Spinal cord (tissue), 10 donors: ENCODE data around the gene PDE1A. TPM values are rescaled to one million over a fixed set of nuclear protein-coding genes. Genes with fewer than 3 reads are reported as not detected.
A peak's percentile ranks its signal among the peaks of the same experiment; 100 is the strongest.

Source experiments
- DNase-seq, 6 donors: peaks; one replicate each; pipeline versions ENCODE4 v3.0.0 to v3.0.0-alpha.2; 2013 to 2015; ENCODE audit warnings: low spot score in 6 of 6, low read depth in 4 of 6
- H3K27ac ChIP-seq: one replicate; pipeline ENCODE4 v1.5.1; 2013; ENCODE audit warnings: low read depth, low read length, control low read depth
- H3K27me3 ChIP-seq: one replicate; pipeline ENCODE4 v1.6.1; 2013; ENCODE audit warnings: low read length; ENCODE audit not compliant: control insufficient read depth, insufficient read depth
- H3K36me3 ChIP-seq: one replicate; pipeline ENCODE4 v1.6.1; 2013; ENCODE audit warnings: low read length; ENCODE audit not compliant: control insufficient read depth, insufficient read depth
- H3K4me1 ChIP-seq: one replicate; pipeline ENCODE4 v1.6.1; 2013; ENCODE audit warnings: low read length; ENCODE audit not compliant: control insufficient read depth, insufficient read depth
- H3K4me3 ChIP-seq: one replicate; pipeline ENCODE4 v1.5.1; 2013; ENCODE audit warnings: low read depth, low read length, control low read depth
- H3K9me3 ChIP-seq: one replicate; pipeline ENCODE4 v1.6.1; 2013; ENCODE audit warnings: low read length; ENCODE audit not compliant: control insufficient read depth, insufficient read depth
- WGBS: methylation state at CpG from one replicate; pipeline ENCODE4 v1.1.5; 2013; ENCODE audit warnings: missing lambda C conversion rate; ENCODE audit not compliant: insufficient coverage; 5-methylcytosine and 5-hydroxymethylcytosine counted together
- polyA plus RNA-seq, 2 donors: library from polyadenylated mRNA; unstranded; fragments of 120-200 nt; gene quantifications; one replicate each; pipeline ENCODE4 v1.2.1, GENCODE V29; 2013; ENCODE audit not compliant: insufficient read length in 2 of 2
- total RNA-seq, 2 donors: library from RNA; depleted of rRNA in 1 of 2; stranded (reverse); fragments of 120-200 nt in 1 of 2; fragments of >200 nt in 1 of 2; gene quantifications; one replicate each; pipeline versions ENCODE4 v1.2.3 to v1.2.4, GENCODE V29; 2013 to 2014
- donor health status: healthy.

The PDE1A gene
- total and polyA plus RNA-seq, 4 donors, result 8.7 to 73.8 (median 23.3) TPM

- Histone ChIP-seq H3K27me3 (no peaks in the 10 kb centered on the region), H3K27ac (no peak overlapping the region), H3K4me1 (no peaks in the 10 kb centered on the region), H3K4me3 (no peak overlapping the region), H3K36me3 (no peaks in the 10 kb centered on the region), H3K9me3 (no peaks in the 10 kb centered on the region)
- no CpG with 5 or more reads among the region's 2 CpGs for WGBS
- DNase-seq, result peak in 1 of 6 donors; percentile 51
Observed at GRCh38 chr2:182116774-182117173, 310.1 kb downstream of the PDE1A start.

DNA sequence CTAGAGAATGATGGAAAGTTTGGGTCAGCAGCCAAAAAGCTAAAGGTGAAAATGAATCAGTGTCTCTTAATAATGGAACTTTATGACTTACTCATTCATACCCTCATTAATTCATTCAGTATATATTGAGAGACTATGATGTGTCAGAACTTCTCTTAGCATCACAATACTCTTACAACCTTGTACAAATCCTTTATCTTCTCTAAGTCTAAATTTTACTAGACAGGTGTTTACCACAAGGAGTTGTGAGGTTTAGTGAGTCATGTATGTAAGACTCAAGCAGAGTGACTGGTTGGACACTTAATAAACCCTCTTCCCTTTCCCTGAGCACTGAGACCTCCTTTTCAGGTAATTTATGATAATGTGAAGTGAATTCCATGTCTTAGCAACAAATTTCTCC is 311.6 kb downstream of the PDE1A start:
- no peaks in the 10 kb centered on the region for H3K27me3 ChIP-seq
- DNase-seq, result no peak
- H3K4me1 ChIP-seq, result no peaks in the 10 kb centered on the region
- no peaks in the 10 kb centered on the region for H3K9me3 ChIP-seq
- H3K27ac ChIP-seq, result no peak overlapping the region
- no peaks in the 10 kb centered on the region for H3K36me3 ChIP-seq
- no peak overlapping the region for H3K4me3 ChIP-seq

DNA sequence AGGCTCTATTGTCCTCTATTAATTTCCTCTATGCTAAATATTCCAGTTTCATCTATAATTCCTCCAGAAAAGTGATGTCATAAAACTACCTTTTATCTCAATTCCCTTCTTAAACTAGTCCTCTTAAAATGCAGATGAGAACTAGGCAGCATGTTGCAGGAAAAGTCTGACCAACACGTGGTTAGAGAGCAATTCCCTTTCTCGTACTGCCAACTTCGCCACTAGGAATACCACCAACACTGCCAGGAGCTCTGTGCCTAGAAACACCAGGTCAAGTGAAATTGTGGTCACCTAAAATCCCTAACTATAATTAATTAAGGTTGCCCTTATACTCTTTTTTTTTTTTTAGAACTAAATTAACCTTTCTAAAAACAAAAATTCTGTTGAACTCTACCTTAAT is 313.5 kb downstream of the PDE1A start:
- no peaks in the 10 kb centered on the region for H3K9me3 ChIP-seq
- H3K27me3 ChIP-seq, result no peaks in the 10 kb centered on the region
- 57% methylated on average over 1 of the region's 3 CpGs for whole genome bisulfite sequencing
- H3K27ac ChIP-seq, result no peak overlapping the region
- H3K36me3 ChIP-seq, result no peaks in the 10 kb centered on the region
- H3K4me1 ChIP-seq, result no peaks in the 10 kb centered on the region
- no peak overlapping the region for H3K4me3 ChIP-seq
- DNase-seq, result peak in 1 of 6 donors; percentile 14

- Histone ChIP-seq H3K4me1 (no peaks in the 10 kb centered on the region), H3K27me3 (no peaks in the 10 kb centered on the region), H3K9me3 (no peaks in the 10 kb centered on the region), H3K36me3 (no peaks in the 10 kb centered on the region), H3K27ac (no peak overlapping the region), H3K4me3 (no peak overlapping the region)
- peak in 5 of 6 donors; percentile 21 to 76 (median 43) for DNase-seq
- WGBS, result 60% methylated on average over 1 of the region's 1 CpG
Observed at GRCh38 chr2:182110347-182110746, 316.5 kb downstream of the PDE1A start.

DNA sequence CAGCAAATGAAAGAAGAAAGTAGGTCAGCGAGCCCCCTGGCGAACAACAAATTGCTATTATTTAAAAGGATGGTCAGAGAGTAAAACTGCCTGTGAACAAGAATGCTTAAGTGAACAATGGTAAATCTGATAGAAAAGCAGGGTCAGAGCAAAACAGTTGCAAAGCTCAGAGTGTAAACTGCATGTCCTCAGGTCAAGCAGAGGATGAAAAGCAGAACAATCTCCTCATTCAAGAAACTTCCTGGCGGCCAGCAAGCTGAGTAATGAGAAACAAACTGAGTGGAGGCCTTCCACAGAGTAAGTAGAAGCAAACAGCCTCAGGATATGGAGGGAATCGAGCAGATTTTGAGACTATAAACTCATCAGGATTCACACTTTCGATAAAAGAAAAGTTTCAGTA is 323.3 kb downstream of the PDE1A start:
- Histone ChIP-seq H3K36me3 (no peaks in the 10 kb centered on the region), H3K4me3 (no peak overlapping the region), H3K9me3 (no peaks in the 10 kb centered on the region), H3K27me3 (no peaks in the 10 kb centered on the region), H3K27ac (peak overlapping the region; percentile 9), H3K4me1 (no peaks in the 10 kb centered on the region)
- DNase-seq, result peak in 4 of 6 donors; percentile 7 to 60 (median 28)
- 46% methylated on average over 2 of the region's 5 CpGs for WGBS

- H3K27me3 ChIP-seq, result no peaks in the 10 kb centered on the region
- H3K36me3 ChIP-seq, result no peaks in the 10 kb centered on the region
- H3K9me3 ChIP-seq, result no peaks in the 10 kb centered on the region
- H3K27ac ChIP-seq, result no peak overlapping the region
- no peaks in the 10 kb centered on the region for H3K4me1 ChIP-seq
- no peak for DNase-seq
- H3K4me3 ChIP-seq, result no peak overlapping the region
Observed at GRCh38 chr2:182101263-182101662, 325.6 kb downstream of the PDE1A start.

DNA sequence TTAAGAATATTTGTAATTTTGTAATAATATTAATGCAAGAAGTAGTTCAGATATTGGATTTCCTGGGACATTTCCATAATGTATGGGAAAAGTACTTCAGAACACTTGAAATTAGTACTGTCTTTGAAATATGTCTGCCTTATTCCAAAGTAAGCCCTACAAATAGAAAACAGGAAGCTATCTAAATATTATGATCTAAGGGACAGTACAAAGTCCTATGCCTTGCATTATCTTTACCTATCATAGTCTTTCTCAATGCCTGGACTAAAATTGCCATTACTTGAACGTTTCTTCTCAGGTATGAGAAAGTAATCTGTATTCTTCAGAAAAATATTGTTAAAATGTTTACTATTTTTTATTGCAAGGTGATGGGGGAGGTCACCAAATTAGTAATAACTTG is 328.2 kb downstream of the PDE1A start:
- no peaks in the 10 kb centered on the region for H3K36me3 ChIP-seq
- no peaks in the 10 kb centered on the region for H3K4me1 ChIP-seq
- H3K27me3 ChIP-seq, result no peaks in the 10 kb centered on the region
- H3K9me3 ChIP-seq, result no peaks in the 10 kb centered on the region
- H3K27ac ChIP-seq, result no peak overlapping the region
- DNase-seq, result no peak
- WGBS, result no CpG with 5 or more reads among the region's 1 CpG
- H3K4me3 ChIP-seq, result no peak overlapping the region

GRCh38 chr2:182097571-182098164 is 329.2 kb downstream of the PDE1A start:
- no peak overlapping the region for H3K27ac ChIP-seq
- WGBS, result 70% methylated on average over 2 of the region's 2 CpGs
- H3K4me3 ChIP-seq, result no peak overlapping the region
- no peak for DNase-seq
- no peaks in the 10 kb centered on the region for H3K9me3 ChIP-seq
- H3K4me1 ChIP-seq, result no peaks in the 10 kb centered on the region
- no peaks in the 10 kb centered on the region for H3K27me3 ChIP-seq
- no peaks in the 10 kb centered on the region for H3K36me3 ChIP-seq

- Histone ChIP-seq H3K4me3 (no peak overlapping the region), H3K36me3 (no peaks in the 10 kb centered on the region), H3K27ac (no peak overlapping the region), H3K4me1 (no peaks in the 10 kb centered on the region), H3K27me3 (no peaks in the 10 kb centered on the region), H3K9me3 (no peaks in the 10 kb centered on the region)
- DNase-seq, result no peak
- no CpG with 5 or more reads among the region's 3 CpGs for WGBS
Observed at GRCh38 chr2:182090486-182090885, 336.4 kb downstream of the PDE1A start.
